ENCODE results near the gene CRACR2B.
A peak's percentile ranks its signal among the peaks of the same experiment; 100 is the strongest.

Gene CRACR2B

GRCh38 chr11:789943-790342 lies 37.8 kb upstream of the CRACR2B start, which contains the start of gene CEND1:
CEND1 (minus strand) TSS chr11:790090; CDS start chr11:788576, 1,514 bp downstream.
- peak within 1 kb of the TSS; percentile 41 for H3K9ac ChIP-seq (ENCODE audit: low read length)
- H2AFZ ChIP-seq (ENCODE audit: low read length): 0 out of 2 replicates have a peak within 1 kb of the TSS, but pooled peaks have one; percentile 30
- H4K20me1 ChIP-seq (ENCODE audit: insufficient read depth, low read length): no peaks in the 10 kb centered on the region
- peaks cover 32% of the 10 kb centered on the region for H3K79me2 ChIP-seq (ENCODE audit: low read length)
- TF ChIP-seq EZH2 (optimal IDR thresholded peaks at IDR 0.05; ENCODE audit: low read depth, low read length) (no peak), CTCF (IDR thresholded peaks at IDR 0.05; ENCODE audit: low read length) (no peak)
- peak; percentile 61 for DNase-seq
- H3K9me2 ChIP-seq (replicated peaks; ENCODE audit: insufficient read depth, low read length): no peaks in the 10 kb centered on the region
- H3K4me1 ChIP-seq (ENCODE audit: low read length): 0 out of 2 replicates have a peak, but pooled peaks cover 3% of the 10 kb centered on the region
- H3K4me2 ChIP-seq (ENCODE audit: low read depth, low read length): peak within 1 kb of the TSS; percentile 73
- no peaks in the 10 kb centered on the region for H3K27me3 ChIP-seq (replicated peaks; ENCODE audit: insufficient read depth, low read length)
- H3F3A ChIP-seq (ENCODE audit: insufficient read depth, low read length): peaks cover 10% of the 10 kb centered on the region; the same call in 1 of the 2 replicates
- H3K9me3 ChIP-seq (replicated peaks; ENCODE audit: insufficient read depth, low read length): no peaks in the 10 kb centered on the region
- peak within 1 kb of the TSS; percentile 4; the same call in 1 of the 2 replicates for H3K27ac ChIP-seq (ENCODE audit: low read length)
- H3K4me3 ChIP-seq (ENCODE audit: low read length): peak within 1 kb of the TSS; percentile 85
- no peaks in the 10 kb centered on the region for H3K36me3 ChIP-seq (replicated peaks; ENCODE audit: insufficient read depth, low read length)

GRCh38 chr11:790721-791564 lies 36.8 kb upstream of the CRACR2B start:
- H3K79me2 ChIP-seq (ENCODE audit: low read length): peaks cover 42% of the 10 kb centered on the region
- H3K9me2 ChIP-seq (replicated peaks; ENCODE audit: insufficient read depth, low read length): no peaks in the 10 kb centered on the region
- no peak overlapping the region for H3K4me2 ChIP-seq (ENCODE audit: low read depth, low read length)
- H3K27me3 ChIP-seq (replicated peaks; ENCODE audit: insufficient read depth, low read length): no peaks in the 10 kb centered on the region
- H3K4me1 ChIP-seq (ENCODE audit: low read length): 0 out of 2 replicates have a peak, but pooled peaks cover 3% of the 10 kb centered on the region
- no peaks in the 10 kb centered on the region for H3K36me3 ChIP-seq (replicated peaks; ENCODE audit: insufficient read depth, low read length)
- DNase-seq: no peak
- H3K27ac ChIP-seq (ENCODE audit: low read length): no peak overlapping the region
- H3K4me3 ChIP-seq (ENCODE audit: low read length): no peak overlapping the region
- no peak overlapping the region for H3K9ac ChIP-seq (ENCODE audit: low read length)
- H2AFZ ChIP-seq (ENCODE audit: low read length): no peak overlapping the region
- no peaks in the 10 kb centered on the region for H4K20me1 ChIP-seq (ENCODE audit: insufficient read depth, low read length)
- H3F3A ChIP-seq (ENCODE audit: insufficient read depth, low read length): peaks cover 7% of the 10 kb centered on the region; the same call in 1 of the 2 replicates
- H3K9me3 ChIP-seq (replicated peaks; ENCODE audit: insufficient read depth, low read length): no peaks in the 10 kb centered on the region
- TF ChIP-seq EZH2 (optimal IDR thresholded peaks at IDR 0.05; ENCODE audit: low read depth, low read length): no peak

GRCh38 chr11:791658-792534 lies 35.8 kb upstream of the CRACR2B start:
- peaks cover 14% of the 10 kb centered on the region for H3F3A ChIP-seq (ENCODE audit: insufficient read depth, low read length)

GRCh38 chr11:792535-792821 lies 35.2 kb upstream of the CRACR2B start:
- Histone ChIP-seq H3F3A (ENCODE audit: insufficient read depth, low read length) (peaks cover 19% of the 10 kb centered on the region), H4K20me1 (ENCODE audit: insufficient read depth, low read length) (no peaks in the 10 kb centered on the region), H3K9me2 (replicated peaks; ENCODE audit: insufficient read depth, low read length) (no peaks in the 10 kb centered on the region), H3K4me1 (ENCODE audit: low read length) (0 out of 2 replicates have a peak, but pooled peaks cover 3% of the 10 kb centered on the region), H3K27ac (ENCODE audit: low read length) (no peak overlapping the region), H3K4me3 (ENCODE audit: low read length) (no peak overlapping the region), H3K9me3 (replicated peaks; ENCODE audit: insufficient read depth, low read length) (no peaks in the 10 kb centered on the region), H3K36me3 (replicated peaks; ENCODE audit: insufficient read depth, low read length) (no peaks in the 10 kb centered on the region), H2AFZ (ENCODE audit: low read length) (no peak overlapping the region), H3K79me2 (ENCODE audit: low read length) (peaks cover 56% of the 10 kb centered on the region), H3K9ac (ENCODE audit: low read length) (no peak overlapping the region), H3K4me2 (ENCODE audit: low read depth, low read length) (no peak overlapping the region), H3K27me3 (replicated peaks; ENCODE audit: insufficient read depth, low read length) (no peaks in the 10 kb centered on the region)
- no peak for DNase-seq
- no peak for TF ChIP-seq EZH2 (optimal IDR thresholded peaks at IDR 0.05; ENCODE audit: low read depth, low read length)
- no peak for TF ChIP-seq CTCF (IDR thresholded peaks at IDR 0.05; ENCODE audit: low read length)
- TF ChIP-seq EZH2phosphoT487 (IDR thresholded peaks at IDR 0.05; ENCODE audit: low read length): no peak

More at GRCh38 chr11:791658-792534, 35.8 kb upstream of the CRACR2B start:
- Histone ChIP-seq H3K4me3 (ENCODE audit: low read length) (no peak overlapping the region), H2AFZ (ENCODE audit: low read length) (no peak overlapping the region), H3K79me2 (ENCODE audit: low read length) (peaks cover 50% of the 10 kb centered on the region), H3K36me3 (replicated peaks; ENCODE audit: insufficient read depth, low read length) (no peaks in the 10 kb centered on the region), H3K9me2 (replicated peaks; ENCODE audit: insufficient read depth, low read length) (no peaks in the 10 kb centered on the region), H3K9me3 (replicated peaks; ENCODE audit: insufficient read depth, low read length) (no peaks in the 10 kb centered on the region), H3K4me1 (ENCODE audit: low read length) (0 out of 2 replicates have a peak, but pooled peaks cover 3% of the 10 kb centered on the region), H4K20me1 (ENCODE audit: insufficient read depth, low read length) (no peaks in the 10 kb centered on the region), H3K27ac (ENCODE audit: low read length) (no peak overlapping the region), H3K4me2 (ENCODE audit: low read depth, low read length) (no peak overlapping the region), H3K9ac (ENCODE audit: low read length) (no peak overlapping the region), H3K27me3 (replicated peaks; ENCODE audit: insufficient read depth, low read length) (no peaks in the 10 kb centered on the region)
- TF ChIP-seq EZH2phosphoT487 (IDR thresholded peaks at IDR 0.05; ENCODE audit: low read length) (no peak), EZH2 (optimal IDR thresholded peaks at IDR 0.05; ENCODE audit: low read depth, low read length) (no peak)
- no peak for DNase-seq
